ENCODE results near the gene AHI1.

- TF ChIP-seq POLR2A (IDR thresholded peaks at IDR 0.05) (no peak), CTCF (IDR thresholded peaks at IDR 0.05) (no peak)
These were observed 167.4 kb downstream of the AHI1 start for GRCh38 chr6:135329851-135330803.

All from ovary (tissue), 3 donors.